Activated effector memory CD4-positive, alpha-beta T cell treated with anti-CD3 and anti-CD28 coated beads, Interleukin-2, amount 50 U/mL, for 16 hours (primary cell): ENCODE measurements around the gene SPATS2L.

Source experiments
- DNase-seq: peaks from one replicate; pipeline ENCODE4 v3.0.0-alpha.2; 2020

Gene SPATS2L

DNA sequence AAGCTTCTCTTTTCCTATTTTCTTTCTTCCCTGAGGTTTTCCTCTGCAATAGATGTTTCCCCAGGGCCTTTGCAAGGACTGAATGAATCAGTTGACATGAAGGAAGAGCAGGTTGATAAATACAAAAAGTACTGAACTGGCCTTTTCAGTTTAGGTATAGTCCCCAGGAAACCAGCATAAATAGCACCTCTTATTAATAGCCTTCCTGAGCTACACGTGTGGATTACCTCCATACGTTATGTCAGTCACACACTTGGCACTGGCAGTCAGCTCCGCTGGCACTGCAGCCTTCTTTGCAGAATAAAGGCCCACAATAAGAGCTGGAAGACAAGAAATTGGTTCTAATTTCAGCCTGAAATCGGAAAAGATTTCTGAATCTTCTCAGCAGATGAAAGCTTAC, 142.7 kb downstream of the SPATS2L start:
- no peak for DNase-seq

DNA sequence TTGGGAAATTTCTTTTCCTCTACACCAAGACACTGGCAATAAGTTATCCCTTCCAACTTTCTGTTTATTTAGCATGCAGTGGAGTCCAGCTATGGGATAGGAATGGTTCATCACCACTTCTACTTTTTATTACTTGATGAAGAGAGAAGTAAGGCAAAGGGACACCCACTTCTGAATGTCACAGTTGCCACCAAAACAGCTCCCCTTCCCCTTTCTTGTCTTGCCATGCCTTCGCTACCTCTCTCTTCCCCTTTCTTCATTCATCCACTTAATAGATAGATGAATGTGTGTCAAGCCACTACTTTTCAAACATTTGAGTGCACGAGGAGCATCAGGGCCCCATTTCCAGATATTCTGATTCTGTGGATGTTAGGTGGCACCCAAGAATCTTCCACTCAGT, 143.8 kb downstream of the SPATS2L start:
- no peak for DNase-seq

DNA sequence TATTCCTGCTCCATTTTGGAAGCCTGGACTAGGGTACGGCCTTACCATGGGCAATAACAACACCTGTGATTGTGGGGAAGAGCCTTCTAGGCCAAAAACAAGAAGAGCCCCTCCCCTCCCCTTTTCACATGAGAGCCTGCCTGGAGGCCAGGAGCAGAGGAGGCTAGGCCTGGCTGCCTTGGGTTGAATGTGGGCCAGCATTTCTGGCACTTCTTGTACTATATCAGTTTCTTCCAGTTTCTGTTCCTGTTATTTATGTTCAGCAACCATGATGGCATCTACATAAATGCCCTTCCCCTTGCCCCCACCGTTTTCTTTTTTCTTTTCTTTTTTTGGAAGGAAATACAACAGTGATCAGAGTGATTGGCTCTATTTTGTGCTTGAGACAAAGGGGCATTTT, 145.0 kb downstream of the SPATS2L start:
- no peak for DNase-seq

DNA sequence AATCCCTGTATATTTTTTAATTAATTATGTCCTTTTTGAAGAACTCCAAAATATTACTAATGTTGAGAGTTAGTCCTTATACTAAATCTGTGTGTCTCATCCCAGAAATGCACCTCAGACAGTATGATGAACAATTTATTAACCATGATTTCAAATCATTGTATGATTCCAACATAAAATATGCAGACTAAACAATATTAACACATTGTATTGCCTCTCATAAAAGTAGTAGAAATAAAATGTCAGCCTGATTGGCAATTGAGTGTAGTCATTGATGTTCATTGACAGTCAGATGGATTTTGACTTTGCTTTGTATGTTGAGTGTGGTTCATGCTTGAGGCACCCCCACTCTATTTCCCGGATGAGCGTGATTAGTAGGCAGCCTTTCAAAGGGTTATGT, 145.9 kb downstream of the SPATS2L start:
- no peak for DNase-seq

DNA sequence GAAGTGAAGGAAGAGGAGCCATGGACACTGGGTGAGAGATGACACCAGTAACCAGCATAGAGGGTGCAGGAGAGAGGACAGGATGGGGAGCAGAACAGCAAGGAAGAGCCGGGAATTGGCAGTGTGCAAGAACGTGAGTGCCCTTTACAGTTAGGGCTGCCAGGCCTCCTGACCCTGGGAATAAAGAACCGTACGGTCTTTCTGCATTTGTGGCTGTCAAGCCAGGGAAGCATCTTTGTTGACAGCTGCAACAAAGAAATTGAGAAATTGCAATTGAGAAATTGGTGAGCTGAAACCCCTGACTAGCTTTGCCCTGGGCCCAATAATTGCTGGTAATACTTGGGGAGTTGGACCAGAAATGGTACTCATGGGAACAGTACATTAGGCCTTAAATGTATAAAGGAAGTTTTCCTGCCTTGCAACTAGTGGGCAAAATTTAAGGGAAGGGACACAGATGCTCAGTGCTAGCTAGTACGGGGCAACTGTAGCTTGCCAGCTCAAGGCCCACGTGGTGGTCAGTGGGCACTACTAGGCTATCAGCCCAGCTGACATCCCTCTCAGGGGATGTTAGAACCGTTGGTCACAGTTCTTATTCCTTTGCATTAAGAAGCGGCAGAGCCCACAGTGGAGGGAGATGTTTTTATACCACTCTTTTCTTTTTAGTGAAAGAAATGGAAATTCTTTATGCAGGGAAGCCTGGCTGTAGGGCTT, 146.8 kb downstream of the SPATS2L start:
- no peak for DNase-seq

DNA sequence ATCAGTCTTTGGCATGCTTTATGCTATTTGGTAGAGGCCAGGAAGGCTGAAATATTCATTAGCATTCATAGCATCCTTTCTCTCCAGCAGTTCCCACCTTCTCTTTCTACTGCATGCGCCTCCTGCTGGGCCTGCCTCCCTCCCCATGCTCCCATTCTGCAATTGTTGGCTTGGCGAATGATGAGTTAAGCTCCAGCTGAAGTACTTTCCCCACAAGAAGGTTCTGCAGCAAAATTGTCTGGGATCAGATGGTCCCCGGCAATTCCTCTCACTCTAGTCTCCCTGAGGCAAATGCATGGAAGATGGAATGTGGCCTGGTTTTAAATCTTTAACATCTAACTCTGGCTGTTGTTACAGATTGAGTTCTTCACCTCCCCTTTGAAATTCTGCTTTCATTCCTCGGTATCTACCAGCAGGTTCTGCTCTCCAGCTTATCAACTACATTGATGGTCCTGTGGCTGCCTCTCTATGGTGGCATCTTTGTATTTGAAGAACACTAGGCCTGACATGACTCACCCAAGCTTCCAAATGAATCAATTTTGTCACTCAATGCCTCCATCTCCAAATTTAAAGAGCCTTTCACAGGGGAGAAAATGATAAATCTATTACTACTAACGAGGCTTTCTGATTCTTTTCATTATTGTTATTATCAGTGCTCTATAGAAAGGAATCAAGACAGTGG, 147.5 kb downstream of the SPATS2L start:
- no peak for DNase-seq

DNA sequence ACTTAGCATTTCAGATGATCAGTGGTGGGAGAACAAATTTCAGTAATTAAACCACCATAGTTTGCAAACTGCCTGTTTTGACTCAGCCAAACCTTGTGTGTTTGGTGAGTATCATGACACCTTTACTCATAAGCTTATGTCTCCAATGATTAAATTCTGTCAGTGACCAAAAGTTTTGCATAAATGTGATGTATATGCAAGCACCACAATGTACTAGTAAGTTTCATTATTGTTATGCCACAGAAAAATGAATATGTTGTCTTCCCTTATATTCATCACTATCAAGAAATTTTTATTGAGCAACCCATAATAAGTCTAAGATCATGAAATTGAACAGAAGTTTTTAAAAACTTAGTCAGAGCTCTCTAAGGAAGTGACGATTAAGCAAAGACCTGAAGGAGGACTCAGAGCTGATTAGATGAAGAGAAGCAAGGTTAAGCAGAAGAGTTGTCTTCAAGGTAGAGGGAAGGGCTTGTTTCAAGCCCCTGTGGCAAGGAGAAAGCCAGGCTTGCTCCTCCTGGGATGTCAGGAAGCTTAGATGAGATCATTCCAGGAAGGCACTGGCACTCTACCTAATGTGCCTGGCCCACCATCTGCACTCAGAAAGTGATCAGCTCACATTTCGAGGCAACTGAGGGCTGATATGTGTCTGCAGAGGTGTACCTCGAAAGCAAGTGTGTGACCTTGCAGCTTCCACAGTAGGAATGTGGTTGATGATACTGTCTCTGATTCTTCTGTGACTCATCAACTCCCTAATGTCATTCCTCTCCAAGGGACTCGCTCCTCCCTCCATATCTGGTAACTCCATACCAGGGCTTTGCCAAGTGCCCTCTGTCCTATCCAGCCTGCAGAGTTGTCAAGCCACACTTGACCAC, 148.7 kb downstream of the SPATS2L start:
- DNase-seq: no peak

DNA sequence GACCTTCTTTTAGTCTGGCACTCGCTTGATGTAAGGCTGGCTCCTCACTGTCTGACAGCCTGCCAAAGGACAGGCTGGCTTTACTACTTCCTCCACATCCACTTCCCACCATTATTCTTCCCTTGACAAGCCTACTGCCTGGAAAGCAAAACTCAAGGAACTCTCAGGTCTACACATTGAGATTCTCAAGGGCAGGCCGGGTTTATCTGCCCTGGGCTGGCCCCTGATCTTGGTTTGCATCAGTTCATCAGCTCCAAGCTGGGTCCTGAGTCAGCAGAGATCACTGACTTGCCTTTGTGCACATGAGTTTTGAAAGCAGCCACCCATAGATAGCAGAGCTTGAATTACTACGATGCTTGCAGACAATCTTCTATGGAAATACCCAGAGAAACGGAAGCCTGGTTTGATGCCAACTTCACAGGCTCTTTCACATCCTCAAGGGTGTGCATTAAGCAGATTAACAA, 149.5 kb downstream of the SPATS2L start:
- DNase-seq: no peak

DNA sequence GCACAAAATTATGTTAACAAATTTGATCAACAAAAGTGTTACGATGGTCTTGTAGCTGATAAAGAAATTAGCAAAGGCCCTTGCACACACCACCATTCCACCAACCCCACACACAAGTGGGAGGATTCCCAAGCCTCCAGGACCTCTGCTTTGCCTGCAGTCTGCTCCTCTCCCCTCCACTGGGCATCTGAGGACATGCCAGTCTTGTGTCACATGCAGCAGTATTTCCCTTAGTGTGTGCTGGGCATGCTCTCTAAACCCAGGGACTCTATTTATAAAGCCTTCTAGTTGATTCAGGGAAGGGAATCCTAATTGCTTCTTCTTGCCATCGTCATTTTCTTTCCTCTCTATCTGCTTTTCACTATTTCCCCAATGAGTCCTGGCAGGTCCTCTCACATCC, 150.1 kb downstream of the SPATS2L start:
- DNase-seq: no peak

DNA sequence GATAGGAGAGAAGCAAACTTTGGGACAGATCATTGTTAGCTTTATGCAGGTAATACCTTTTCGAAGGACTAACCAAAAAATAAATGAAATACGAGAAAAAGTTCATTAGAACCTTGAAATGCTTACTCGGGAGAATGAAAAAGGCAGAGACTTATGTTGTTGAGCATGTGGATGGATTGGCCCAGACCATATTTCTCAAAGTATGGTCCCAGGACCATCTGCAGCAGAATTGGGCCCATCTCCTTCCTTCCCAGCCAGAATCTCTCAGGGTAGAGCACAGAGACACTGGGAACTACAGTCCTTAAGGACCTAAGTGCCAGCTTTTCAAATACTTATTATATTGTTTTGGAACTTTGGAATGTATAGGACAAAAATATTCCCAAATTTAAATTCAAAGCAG, 152.6 kb downstream of the SPATS2L start:
- DNase-seq: no peak

DNA sequence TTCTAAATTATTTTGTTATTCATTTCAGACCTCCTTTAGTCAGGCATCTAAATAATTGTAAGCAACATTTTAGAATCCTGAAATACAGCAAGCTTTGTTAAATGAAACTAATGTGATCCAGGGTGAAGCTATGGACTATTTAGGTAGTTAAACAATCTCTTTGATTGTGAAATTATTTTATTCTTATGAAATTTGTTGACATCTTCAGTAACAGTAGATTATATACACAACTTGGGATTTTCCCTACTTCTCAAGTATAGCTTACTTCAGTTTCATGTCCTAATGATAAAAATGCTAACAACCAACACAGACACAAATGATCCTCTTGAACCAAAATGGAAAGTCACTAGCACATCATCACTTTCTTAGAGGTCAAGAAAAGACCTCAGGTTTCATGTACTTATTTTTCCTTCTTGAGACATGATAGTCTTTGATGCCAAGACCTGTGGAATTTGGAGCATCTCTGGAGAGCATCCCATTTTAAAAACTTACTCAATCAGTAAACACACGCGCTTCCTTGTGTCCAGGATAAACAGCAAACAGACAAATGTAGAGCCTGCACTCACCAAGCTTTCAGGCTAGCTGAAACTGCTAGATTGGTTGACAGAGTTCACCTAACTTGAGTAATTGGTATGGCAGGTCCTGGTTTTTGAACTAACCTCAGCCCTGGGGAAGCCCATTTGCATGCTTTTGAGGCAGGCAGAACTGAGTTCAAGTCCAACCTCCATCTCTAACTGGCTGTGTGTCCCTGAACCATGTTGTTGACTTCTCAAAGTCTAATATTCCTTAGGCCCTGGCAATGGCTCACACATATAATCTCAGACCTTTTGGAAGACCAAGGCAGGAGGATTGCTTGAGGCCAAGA, 155.6 kb downstream of the SPATS2L start:
- no peak for DNase-seq

DNA sequence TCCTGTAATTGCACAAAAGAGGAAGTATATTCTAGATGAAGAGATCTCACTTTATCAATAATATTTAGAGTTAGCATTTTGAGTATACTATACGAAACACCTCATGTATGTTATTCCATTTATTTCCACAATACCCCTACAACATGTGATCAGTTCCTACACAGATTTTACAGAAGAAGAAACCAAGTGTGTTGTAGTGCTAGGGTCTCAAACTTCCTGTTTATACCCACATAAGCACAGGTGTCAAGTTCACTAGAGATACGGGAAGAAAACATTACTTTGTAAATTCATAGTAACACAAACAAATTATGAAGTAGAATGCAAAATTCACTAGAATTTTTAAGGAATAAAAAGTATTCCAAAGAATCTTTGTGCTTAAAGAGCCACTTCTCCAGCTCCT, 157.0 kb downstream of the SPATS2L start:
- DNase-seq: no peak

DNA sequence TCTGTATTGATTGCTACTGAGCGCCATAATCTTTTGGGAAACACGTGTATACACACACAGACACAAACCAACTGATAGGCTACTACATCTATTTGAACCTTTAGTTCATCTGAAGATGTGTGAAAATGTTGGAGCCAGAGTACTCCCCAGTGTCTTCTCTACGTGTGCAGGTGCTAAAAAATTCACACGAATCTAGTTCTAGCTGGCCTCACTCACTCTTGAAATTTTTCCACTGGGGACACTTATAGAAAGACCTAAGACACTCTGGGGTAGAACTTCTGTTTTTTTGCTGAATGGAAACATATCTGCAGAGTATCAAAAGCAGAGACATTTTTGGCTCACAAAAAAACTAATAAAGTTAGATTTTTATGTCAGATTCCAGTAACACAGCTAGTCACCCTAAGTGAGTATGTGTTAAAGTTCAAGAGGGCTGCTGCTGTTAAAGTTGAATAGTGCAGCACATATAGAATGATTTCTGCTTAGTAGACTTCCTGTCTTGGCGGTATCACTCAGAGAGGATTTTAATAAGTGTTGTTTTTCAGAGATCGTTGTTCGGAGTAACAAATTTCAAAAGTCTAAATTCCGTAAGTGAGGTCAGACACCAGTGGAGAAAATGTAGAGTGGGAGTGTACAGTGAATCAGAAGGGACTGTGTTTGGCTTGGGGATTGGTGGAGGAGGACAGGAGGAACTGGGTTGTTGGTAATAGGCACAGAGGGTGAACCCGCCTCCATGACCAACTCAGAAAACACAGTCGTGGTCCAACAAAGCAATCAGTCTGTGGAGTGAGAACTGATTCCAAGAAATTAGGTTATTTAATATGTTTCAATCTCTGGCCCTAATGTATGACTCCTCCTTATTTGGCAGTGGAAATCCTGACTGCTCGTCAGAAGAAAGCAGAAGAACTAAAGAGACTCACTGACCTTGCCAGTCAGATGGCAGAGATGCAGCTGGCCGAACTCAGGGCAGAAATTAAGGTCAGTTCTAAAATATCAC, 160.2 kb downstream of the SPATS2L start:
- peak; percentile 72 for DNase-seq

DNA sequence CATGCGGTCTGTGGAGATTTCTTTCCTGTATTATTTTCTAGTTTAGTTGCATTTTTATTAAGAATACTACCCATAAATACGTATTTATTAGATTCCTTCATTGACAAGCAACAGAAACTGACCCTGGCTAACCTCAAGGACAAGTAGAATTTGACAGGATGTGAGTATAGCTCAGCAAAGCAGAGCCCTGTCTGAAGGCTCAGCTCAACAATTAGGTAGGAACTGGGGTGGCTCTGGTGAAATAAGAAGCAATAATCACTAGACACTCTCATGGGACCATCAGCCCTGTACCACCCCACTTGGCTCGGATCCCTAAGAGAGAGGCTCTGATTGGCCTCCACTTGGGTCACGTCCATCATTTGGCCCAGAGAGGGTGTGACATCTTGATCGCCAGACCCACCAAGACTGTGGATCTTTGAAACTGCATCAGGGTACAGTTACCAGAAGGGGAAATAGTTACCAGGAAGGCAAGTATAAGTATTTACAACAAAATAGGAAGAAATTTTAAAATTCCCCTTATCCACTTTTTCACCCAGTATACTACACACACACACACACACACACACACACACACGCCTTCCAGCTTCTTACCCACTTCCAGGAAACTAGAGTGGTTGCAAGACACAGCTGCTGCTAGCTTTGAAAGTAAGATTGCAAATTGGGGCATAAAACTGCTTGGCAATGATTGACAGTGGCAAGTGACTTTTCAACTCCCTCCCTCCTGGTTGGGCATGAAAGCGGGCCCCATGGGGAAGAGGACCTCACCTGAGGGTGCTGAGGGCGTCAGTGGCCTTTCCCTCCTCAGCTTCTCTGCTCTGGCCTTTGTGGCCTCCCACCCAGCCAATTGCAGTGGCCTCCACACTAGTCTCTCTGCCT, 161.6 kb downstream of the SPATS2L start:
- no peak for DNase-seq

DNA sequence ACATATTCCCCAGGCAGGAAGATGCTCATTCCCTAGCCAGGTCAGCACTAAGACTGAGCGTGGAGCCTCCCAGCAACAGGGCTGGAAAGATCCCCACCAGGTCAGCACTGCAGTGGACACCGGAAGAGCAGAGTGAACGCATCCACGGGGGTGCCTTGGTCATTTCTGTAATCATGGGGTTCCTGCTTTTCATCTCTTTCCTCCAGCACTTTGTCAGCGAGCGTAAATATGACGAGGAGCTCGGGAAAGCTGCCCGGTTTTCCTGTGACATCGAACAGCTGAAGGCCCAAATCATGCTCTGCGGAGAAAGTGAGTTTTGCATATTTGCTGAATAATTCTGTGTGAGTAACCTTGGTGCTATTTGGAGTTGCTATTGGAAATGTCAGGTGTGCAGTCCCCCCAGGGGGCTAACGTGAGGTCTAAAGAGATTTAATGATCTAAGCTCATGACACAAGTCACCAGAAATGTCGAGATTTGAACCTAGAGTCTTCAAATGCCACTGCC, 163.3 kb downstream of the SPATS2L start:
- no peak for DNase-seq

DNA sequence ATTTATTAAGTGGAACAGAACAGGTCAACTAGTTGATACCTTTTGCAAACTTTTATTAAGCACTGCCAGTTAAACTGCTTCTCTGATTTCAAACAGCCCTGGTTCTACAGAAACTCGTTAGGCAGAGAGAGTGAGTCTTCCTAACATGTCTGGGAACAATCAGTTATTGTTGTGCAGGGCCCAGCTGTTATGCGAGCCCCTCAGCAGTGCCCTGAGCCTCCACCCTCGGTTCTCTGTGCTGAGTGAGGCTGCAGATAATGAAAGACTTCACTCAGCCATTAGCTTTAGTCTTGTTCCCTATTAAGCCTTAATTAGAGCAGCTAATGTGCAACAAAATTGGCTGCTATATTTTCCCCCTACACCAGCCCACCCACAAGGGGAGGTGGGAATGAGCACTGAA, 163.7 kb downstream of the SPATS2L start:
- DNase-seq: no peak

DNA sequence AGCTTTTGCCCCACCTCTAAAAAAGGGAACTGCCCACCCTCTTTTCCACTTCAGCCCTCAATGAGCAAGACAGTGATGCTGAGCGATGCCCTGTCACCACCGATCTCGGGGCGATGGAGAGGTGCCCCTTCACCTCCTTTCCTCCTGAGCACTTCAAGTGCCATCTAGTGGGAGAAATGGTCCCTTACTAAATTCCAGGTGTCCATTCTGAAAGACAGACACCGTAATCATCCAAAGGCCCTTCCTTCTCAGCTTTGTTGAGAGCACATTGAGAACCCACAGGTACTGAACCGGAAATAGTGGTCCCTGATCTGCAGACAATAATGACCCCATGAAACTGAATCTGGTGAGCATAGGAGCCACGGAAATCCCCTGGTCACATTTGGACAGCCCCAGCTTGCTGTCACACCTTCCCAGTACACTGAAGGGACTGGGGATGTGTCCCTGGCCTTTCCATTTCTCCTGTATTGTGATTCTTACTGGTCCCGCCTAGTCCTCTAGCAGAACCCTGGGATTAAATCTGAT, 164.9 kb downstream of the SPATS2L start:
- peak; percentile 71 for DNase-seq

DNA sequence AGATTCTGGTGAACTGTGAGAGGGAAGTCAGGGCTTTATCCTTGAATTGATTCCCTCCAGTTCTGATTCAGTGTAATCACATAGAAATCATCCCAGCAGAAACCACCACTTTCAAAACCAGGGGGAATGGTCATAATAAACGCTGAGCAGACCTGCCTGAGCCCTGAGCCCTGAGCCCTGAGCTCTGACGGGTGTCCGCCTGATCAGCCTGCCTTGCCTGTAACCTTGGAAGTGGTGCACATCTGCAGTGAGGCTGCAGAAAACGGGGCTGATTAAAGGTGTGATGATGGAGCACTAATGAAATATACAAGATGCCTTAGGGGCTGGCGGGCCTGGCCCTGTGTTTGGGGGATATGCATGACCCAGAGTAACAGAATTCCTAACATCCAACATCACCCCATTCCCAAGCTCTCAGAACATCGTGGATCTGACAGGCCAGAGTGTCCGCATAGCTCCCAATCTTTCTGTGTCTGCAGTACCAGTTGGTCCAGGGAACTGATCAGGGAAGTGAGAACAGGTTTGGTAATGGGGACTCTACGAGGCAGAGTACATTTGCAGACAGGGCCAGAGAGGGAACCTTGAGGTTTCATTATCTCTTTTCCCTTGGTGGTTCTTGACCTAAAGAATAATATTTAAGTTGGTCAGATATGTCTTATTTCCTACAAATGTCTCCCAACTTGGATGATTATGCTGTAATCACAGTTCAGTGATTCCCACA, 165.6 kb downstream of the SPATS2L start:
- no peak for DNase-seq

DNA sequence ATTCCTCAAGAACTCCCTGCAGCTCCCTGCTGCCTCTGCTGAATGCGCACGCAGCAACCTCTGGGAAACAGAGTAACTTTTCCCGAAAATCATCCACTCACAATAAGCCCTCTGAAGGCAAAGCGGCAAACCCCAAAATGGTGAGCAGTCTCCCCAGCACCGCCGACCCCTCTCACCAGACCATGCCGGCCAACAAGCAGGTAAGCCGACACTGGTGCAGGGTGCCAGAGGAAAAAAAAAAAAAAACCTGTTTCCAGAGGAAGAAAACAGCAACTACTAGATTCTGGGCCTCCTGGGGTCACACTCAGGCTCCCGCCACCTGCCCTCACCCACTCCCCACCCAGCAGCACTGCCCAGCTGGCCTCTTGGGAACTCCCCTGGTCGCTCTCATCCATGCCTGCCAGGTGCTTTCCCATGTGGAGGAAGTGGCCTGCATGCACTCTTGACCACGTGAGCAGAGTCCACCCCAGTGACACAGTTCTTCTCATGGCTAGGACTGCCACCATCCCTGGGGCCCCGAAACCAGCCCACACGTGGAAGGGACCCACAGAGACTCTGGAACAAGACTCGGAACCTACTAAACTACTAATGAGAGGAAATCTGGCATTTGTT, 166.5 kb downstream of the SPATS2L start:
- no peak for DNase-seq
